Measurements from ENCODE around the gene SLC34A1. TPM values are rescaled to one million over a fixed set of nuclear protein-coding genes. Genes with fewer than 3 reads are reported as not detected.
A peak's percentile ranks its signal among the peaks of the same experiment; 100 is the strongest.
"Not testable (repeated sequence)": the region's sequence is repeated elsewhere in the genome, so short reads cannot be mapped to it uniquely, and the experiment has no call there.

Gene SLC34A1
- total RNA-seq, 5 donors from 2014 or later (not counting 1 experiment from before 2014, with no cell fraction given): 0.13 to 0.18 (median 0.16) TPM; not detected in 2

- no peak overlapping the region for H3K4me3 Mint-ChIP-seq
- no peaks in the 10 kb centered on the region for H3K27me3 Mint-ChIP-seq
- ATAC-seq (replicated peaks in 1 of 4) (no peak), DNase-seq (no peak)
- Histone ChIP-seq H3K4me3 (ENCODE audit: control insufficient read depth in 1 of 2, extremely low read depth in 1 of 2, low read length in 1 of 2) (no peak overlapping the region), H3K27me3 (replicated peaks in 1 of 2; ENCODE audit: control insufficient read depth in 2 of 2, extremely low read depth in 1 of 2, insufficient read depth in 2 of 2, low read length in 1 of 2) (no peaks in the 10 kb centered on the region), H3K36me3 (ENCODE audit: control insufficient read depth in 2 of 2, extremely low read depth in 1 of 2, insufficient read depth in 1 of 2, low read length in 1 of 2) (no peaks in the 10 kb centered on the region), H3K9me3 (no peaks in the 10 kb centered on the region), H3K4me1 (ENCODE audit: control insufficient read depth in 1 of 2, extremely low read depth in 1 of 2, insufficient read depth in 2 of 2, low read length in 2 of 2) (peaks cover 4 to 20% of the 10 kb centered on the region in 2 experiments), H3K27ac (ENCODE audit: low read length) (no peak overlapping the region)
- WGBS (ENCODE audit: insufficient coverage): no CpG with 5 or more reads among the region's 3 CpGs
- H3K9me3 Mint-ChIP-seq: no peaks in the 10 kb centered on the region
- ChIA-PET POLR2A (interaction anchor here in 1 of 2 donors (0.6 to 0.8 kb wide), 2 partner anchors 8 to 11 kb away, joined by 4 to 5 read pairs; no protein-coding TSS in a partner anchor), CTCF (no interaction called here)
- peaks cover 10 to 18% (median 17%) of the 10 kb centered on the region in 3 donors for H3K4me1 Mint-ChIP-seq
- no peak overlapping the region for H3K27ac Mint-ChIP-seq
- no peaks in the 10 kb centered on the region for H3K36me3 Mint-ChIP-seq
Observed at GRCh38 chr5:177419046-177419445, 34.8 kb downstream of the SLC34A1 start.

DNA sequence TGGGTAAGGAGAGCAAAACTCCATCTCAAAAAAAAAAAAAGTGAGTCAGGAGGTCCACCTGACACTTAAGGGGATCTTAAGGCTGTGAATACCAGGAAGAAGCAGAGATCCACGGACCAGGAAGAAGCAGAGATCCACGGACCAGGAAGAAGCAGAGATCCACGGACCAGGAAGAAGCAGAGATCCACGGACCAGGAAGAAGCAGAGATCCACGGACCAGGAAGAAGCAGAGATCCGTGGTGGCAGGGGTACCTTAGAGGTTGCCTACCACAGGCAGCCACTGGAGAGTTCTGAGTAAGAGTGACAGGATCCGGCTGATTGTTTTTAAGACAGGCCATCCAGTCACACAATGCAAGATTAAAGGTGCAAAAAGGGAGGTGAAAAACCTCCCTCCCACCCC is 36.2 kb downstream of the SLC34A1 start:
- H3K4me3 ChIP-seq (ENCODE audit: control insufficient read depth in 1 of 2, extremely low read depth in 1 of 2, low read length in 1 of 2); CTCF ChIA-PET; H3K4me3 Mint-ChIP-seq; ATAC-seq (replicated peaks in 1 of 4); H3K36me3 ChIP-seq (ENCODE audit: control insufficient read depth in 2 of 2, extremely low read depth in 1 of 2, insufficient read depth in 1 of 2, low read length in 1 of 2); H3K27ac Mint-ChIP-seq; POLR2A ChIA-PET; H3K9me3 ChIP-seq; DNase-seq; H3K36me3 Mint-ChIP-seq; H3K27me3 Mint-ChIP-seq; H3K27me3 ChIP-seq (replicated peaks in 1 of 2; ENCODE audit: control insufficient read depth in 2 of 2, extremely low read depth in 1 of 2, insufficient read depth in 2 of 2, low read length in 1 of 2); H3K27ac ChIP-seq (ENCODE audit: low read length); H3K9me3 Mint-ChIP-seq: not testable (repeated sequence)
- WGBS (ENCODE audit: insufficient coverage): 87% methylated on average over 6 of the region's 7 CpGs
- peaks cover 9 to 24% of the 10 kb centered on the region in 2 experiments for H3K4me1 ChIP-seq (ENCODE audit: control insufficient read depth in 1 of 2, extremely low read depth in 1 of 2, insufficient read depth in 2 of 2, low read length in 2 of 2)
- peaks cover 8 to 20% (median 15%) of the 10 kb centered on the region in 3 donors for H3K4me1 Mint-ChIP-seq

- Histone ChIP-seq H3K36me3 (ENCODE audit: control insufficient read depth in 2 of 2, extremely low read depth in 1 of 2, insufficient read depth in 1 of 2, low read length in 1 of 2) (no peaks in the 10 kb centered on the region), H3K27ac (ENCODE audit: low read length) (no peak overlapping the region), H3K27me3 (replicated peaks in 1 of 2; ENCODE audit: control insufficient read depth in 2 of 2, extremely low read depth in 1 of 2, insufficient read depth in 2 of 2, low read length in 1 of 2) (no peaks in the 10 kb centered on the region), H3K4me1 (ENCODE audit: control insufficient read depth in 1 of 2, extremely low read depth in 1 of 2, insufficient read depth in 2 of 2, low read length in 2 of 2) (peaks cover 10 to 26% of the 10 kb centered on the region in 2 experiments), H3K9me3 (no peaks in the 10 kb centered on the region), H3K4me3 (ENCODE audit: control insufficient read depth in 1 of 2, extremely low read depth in 1 of 2, low read length in 1 of 2) (no peak overlapping the region)
- no peak overlapping the region for H3K27ac Mint-ChIP-seq
- H3K36me3 Mint-ChIP-seq: no peaks in the 10 kb centered on the region
- CTCF ChIA-PET: interaction anchor here in 1 of 2 donors (1.2 kb wide), 1 partner anchor 13 kb away, joined by 3 read pairs; no protein-coding TSS in a partner anchor
- no peaks in the 10 kb centered on the region for H3K9me3 Mint-ChIP-seq
- peaks cover 12 to 23% (median 18%) of the 10 kb centered on the region in 3 donors for H3K4me1 Mint-ChIP-seq
- DNase-seq (no peak), ATAC-seq (replicated peaks in 1 of 4) (no peak)
- no peaks in the 10 kb centered on the region for H3K27me3 Mint-ChIP-seq
- no peak overlapping the region for H3K4me3 Mint-ChIP-seq
- POLR2A ChIA-PET: no interaction called here
- WGBS (ENCODE audit: insufficient coverage): no CpG with 5 or more reads among the region's 6 CpGs
Observed at GRCh38 chr5:177421062-177421798, 37.0 kb downstream of the SLC34A1 start.

GRCh38 chr5:177423671-177424070 is 39.4 kb downstream of the SLC34A1 start:
- WGBS (ENCODE audit: insufficient coverage): 100% methylated on average over 1 of the region's 2 CpGs
- Histone ChIP-seq H3K4me1 (ENCODE audit: control insufficient read depth in 1 of 2, extremely low read depth in 1 of 2, insufficient read depth in 2 of 2, low read length in 2 of 2) (peaks cover 14 to 38% of the 10 kb centered on the region in 2 experiments), H3K4me3 (ENCODE audit: control insufficient read depth in 1 of 2, extremely low read depth in 1 of 2, low read length in 1 of 2) (no peak overlapping the region), H3K27ac (ENCODE audit: low read length) (no peak overlapping the region), H3K27me3 (replicated peaks in 1 of 2; ENCODE audit: control insufficient read depth in 2 of 2, extremely low read depth in 1 of 2, insufficient read depth in 2 of 2, low read length in 1 of 2) (no peaks in the 10 kb centered on the region), H3K36me3 (ENCODE audit: control insufficient read depth in 2 of 2, extremely low read depth in 1 of 2, insufficient read depth in 1 of 2, low read length in 1 of 2) (peaks cover 0 to 10% of the 10 kb centered on the region in 2 donors), H3K9me3 (no peaks in the 10 kb centered on the region)
- H3K4me1 Mint-ChIP-seq: peaks cover 25 to 33% (median 30%) of the 10 kb centered on the region in 3 donors
- no peak overlapping the region for H3K27ac Mint-ChIP-seq
- no peak for ATAC-seq (replicated peaks in 1 of 4)
- DNase-seq: no peak
- no peaks in the 10 kb centered on the region for H3K36me3 Mint-ChIP-seq
- no peaks in the 10 kb centered on the region for H3K9me3 Mint-ChIP-seq
- ChIA-PET POLR2A (no interaction called here), CTCF (no interaction called here)
- H3K27me3 Mint-ChIP-seq: no peaks in the 10 kb centered on the region
- no peak overlapping the region for H3K4me3 Mint-ChIP-seq

- Histone ChIP-seq H3K9me3 (no peaks in the 10 kb centered on the region), H3K4me3 (ENCODE audit: control insufficient read depth in 1 of 2, extremely low read depth in 1 of 2, low read length in 1 of 2) (peak overlapping the region; percentile 71 to 77), H3K27me3 (replicated peaks in 1 of 2; ENCODE audit: control insufficient read depth in 2 of 2, extremely low read depth in 1 of 2, insufficient read depth in 2 of 2, low read length in 1 of 2) (no peaks in the 10 kb centered on the region), H3K27ac (ENCODE audit: low read length) (peak overlapping the region; percentile 87), H3K36me3 (ENCODE audit: control insufficient read depth in 2 of 2, extremely low read depth in 1 of 2, insufficient read depth in 1 of 2, low read length in 1 of 2) (peaks cover 2 to 13% of the 10 kb centered on the region in 2 donors), H3K4me1 (ENCODE audit: control insufficient read depth in 1 of 2, extremely low read depth in 1 of 2, insufficient read depth in 2 of 2, low read length in 2 of 2) (peaks cover 27 to 54% of the 10 kb centered on the region in 2 experiments)
- no peaks in the 10 kb centered on the region for H3K9me3 Mint-ChIP-seq
- POLR2A ChIA-PET: interaction anchor here (0.6 to 2.1 kb wide), 4 partner anchors 12 to 21 kb away, joined by 3 to 13 read pairs (median 6); no protein-coding TSS in a partner anchor
- H3K27me3 Mint-ChIP-seq: no peaks in the 10 kb centered on the region
- 38% methylated on average over 13 of the region's 13 CpGs for WGBS (ENCODE audit: insufficient coverage)
- peaks cover 42 to 49% (median 47%) of the 10 kb centered on the region in 3 donors for H3K4me1 Mint-ChIP-seq
- H3K36me3 Mint-ChIP-seq: peaks cover under 1% of the 10 kb centered on the region
- ATAC-seq (replicated peaks in 1 of 4) (peak in 3 of 4 experiments; percentile 3 to 11 (median 7)), DNase-seq (no peak)
- H3K4me3 Mint-ChIP-seq: peak overlapping the region; percentile 79 to 92 (median 90)
- peak overlapping the region; percentile 99 for H3K27ac Mint-ChIP-seq
- CTCF ChIA-PET: interaction anchor here in 1 of 2 donors (0.5 to 3.2 kb wide), 7 partner anchors 20 to 109 kb away, joined by 4 to 37 read pairs (median 17); no protein-coding TSS in a partner anchor
Observed at GRCh38 chr5:177425196-177425800, 41.1 kb downstream of the SLC34A1 start.

- peak; percentile 80 to 82 (median 80) for ATAC-seq (replicated peaks in 1 of 4)
- WGBS (ENCODE audit: insufficient coverage): under 1% methylated on average over 44 of the region's 52 CpGs
Observed at GRCh38 chr5:177425801-177426565, 41.7 kb downstream of the SLC34A1 start.

More at GRCh38 chr5:177425801-177426565, 41.7 kb downstream of the SLC34A1 start:
- peak; percentile 98 to 100 (median 100) for DNase-seq
- H3K36me3 ChIP-seq (ENCODE audit: control insufficient read depth in 2 of 2, extremely low read depth in 1 of 2, insufficient read depth in 1 of 2, low read length in 1 of 2): peaks cover 4 to 20% of the 10 kb centered on the region in 2 donors
- peak overlapping the region; percentile 87 for H3K27ac ChIP-seq (ENCODE audit: low read length)
- ChIA-PET CTCF (interaction anchor here in 1 of 2 donors (0.5 to 3.2 kb wide), 12 partner anchors 13 to 110 kb away, joined by 3 to 37 read pairs (median 6); partner anchors contain the start of gene PRR7), POLR2A (interaction anchor here (0.6 to 2.1 kb wide), 7 partner anchors 13 to 37 kb away, joined by 3 to 13 read pairs (median 5); no protein-coding TSS in a partner anchor)
- peak overlapping the region; percentile 71 to 77 for H3K4me3 ChIP-seq (ENCODE audit: control insufficient read depth in 1 of 2, extremely low read depth in 1 of 2, low read length in 1 of 2)
- peaks cover 4% of the 10 kb centered on the region for H3K36me3 Mint-ChIP-seq
- peak overlapping the region; percentile 79 to 92 (median 90) for H3K4me3 Mint-ChIP-seq
- peaks cover 49 to 56% (median 53%) of the 10 kb centered on the region in 3 donors for H3K4me1 Mint-ChIP-seq
- no peaks in the 10 kb centered on the region for H3K27me3 ChIP-seq (replicated peaks in 1 of 2; ENCODE audit: control insufficient read depth in 2 of 2, extremely low read depth in 1 of 2, insufficient read depth in 2 of 2, low read length in 1 of 2)
- H3K4me1 ChIP-seq (ENCODE audit: control insufficient read depth in 1 of 2, extremely low read depth in 1 of 2, insufficient read depth in 2 of 2, low read length in 2 of 2): peaks cover 32 to 61% of the 10 kb centered on the region in 2 experiments
- H3K27ac Mint-ChIP-seq: peak overlapping the region; percentile 99
- H3K27me3 Mint-ChIP-seq: no peaks in the 10 kb centered on the region
- H3K9me3 Mint-ChIP-seq: no peaks in the 10 kb centered on the region
- no peaks in the 10 kb centered on the region for H3K9me3 ChIP-seq

All from T-cell (primary cell).